IgD-negative memory B cell (primary cell): ENCODE results near the gene PATZ1. TPM values are rescaled to one million over a fixed set of nuclear protein-coding genes. Genes with fewer than 3 reads are reported as not detected.
"Not testable (repeated sequence)": the region's sequence is repeated elsewhere in the genome, so short reads cannot be mapped to it uniquely, and the experiment has no call there.

ENCODE experiments used
- H3K27ac Mint-ChIP-seq, 3 donors: one replicate each; pipeline ENCODE4 v1.8.0; 2020 to 2022; ENCODE audit warnings: mild to moderate bottlenecking in 3 of 3, mixed read lengths in 3 of 3, moderate library complexity in 1 of 3
- H3K27me3 Mint-ChIP-seq: one replicate; pipeline ENCODE4 v1.8.0; 2021; ENCODE audit warnings: mixed read lengths
- H3K36me3 Mint-ChIP-seq: one replicate; pipeline ENCODE4 v1.8.0; 2020; ENCODE audit warnings: mild to moderate bottlenecking, mixed read lengths
- H3K4me1 Mint-ChIP-seq, 3 donors: one replicate each; pipeline ENCODE4 v1.8.0; 2020 to 2022; ENCODE audit warnings: mixed read lengths in 3 of 3, mild to moderate bottlenecking in 1 of 3
- H3K4me3 Mint-ChIP-seq, 4 donors: one replicate each; pipeline ENCODE4 v1.8.0; 2020 to 2022; ENCODE audit warnings: mild to moderate bottlenecking in 4 of 4, mixed read lengths in 4 of 4, moderate library complexity in 3 of 4
- H3K9me3 Mint-ChIP-seq, 3 donors: one replicate each; pipeline ENCODE4 v1.8.0; 2020 to 2021; ENCODE audit warnings: mixed read lengths in 3 of 3, mild to moderate bottlenecking in 1 of 3
- polyA plus RNA-seq: library from polyadenylated mRNA; unstranded; fragments of 300-500 nt; fragmentation: Illumina TruSeq; gene quantifications from one replicate; pipeline ENCODE4 v1.2.3, GENCODE V29; 2021

Gene PATZ1, protein sequence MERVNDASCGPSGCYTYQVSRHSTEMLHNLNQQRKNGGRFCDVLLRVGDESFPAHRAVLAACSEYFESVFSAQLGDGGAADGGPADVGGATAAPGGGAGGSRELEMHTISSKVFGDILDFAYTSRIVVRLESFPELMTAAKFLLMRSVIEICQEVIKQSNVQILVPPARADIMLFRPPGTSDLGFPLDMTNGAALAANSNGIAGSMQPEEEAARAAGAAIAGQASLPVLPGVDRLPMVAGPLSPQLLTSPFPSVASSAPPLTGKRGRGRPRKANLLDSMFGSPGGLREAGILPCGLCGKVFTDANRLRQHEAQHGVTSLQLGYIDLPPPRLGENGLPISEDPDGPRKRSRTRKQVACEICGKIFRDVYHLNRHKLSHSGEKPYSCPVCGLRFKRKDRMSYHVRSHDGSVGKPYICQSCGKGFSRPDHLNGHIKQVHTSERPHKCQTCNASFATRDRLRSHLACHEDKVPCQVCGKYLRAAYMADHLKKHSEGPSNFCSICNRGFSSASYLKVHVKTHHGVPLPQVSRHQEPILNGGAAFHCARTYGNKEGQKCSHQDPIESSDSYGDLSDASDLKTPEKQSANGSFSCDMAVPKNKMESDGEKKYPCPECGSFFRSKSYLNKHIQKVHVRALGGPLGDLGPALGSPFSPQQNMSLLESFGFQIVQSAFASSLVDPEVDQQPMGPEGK
- 11.5 TPM for polyA plus RNA-seq

GRCh38 chr22:31346255-31346732 lies at the start of gene PATZ1:
Gene PATZ1, minus strand, starts transcription at chr22:31346346. Its CDS starts 744 bp downstream, at chr22:31345602.
- peak within 1 kb of the TSS; percentile 83 to 96 (median 91) for H3K4me3 Mint-ChIP-seq
- peaks cover 22 to 33% (median 30%) of the 10 kb centered on the region in 3 donors for H3K4me1 Mint-ChIP-seq
- no peaks in the 10 kb centered on the region for H3K27me3 Mint-ChIP-seq
- peak within 1 kb of the TSS; percentile 73 to 96 (median 94) for H3K27ac Mint-ChIP-seq
- H3K36me3 Mint-ChIP-seq: no peaks in the 10 kb centered on the region
- H3K9me3 Mint-ChIP-seq: no peaks in the 10 kb centered on the region

DNA sequence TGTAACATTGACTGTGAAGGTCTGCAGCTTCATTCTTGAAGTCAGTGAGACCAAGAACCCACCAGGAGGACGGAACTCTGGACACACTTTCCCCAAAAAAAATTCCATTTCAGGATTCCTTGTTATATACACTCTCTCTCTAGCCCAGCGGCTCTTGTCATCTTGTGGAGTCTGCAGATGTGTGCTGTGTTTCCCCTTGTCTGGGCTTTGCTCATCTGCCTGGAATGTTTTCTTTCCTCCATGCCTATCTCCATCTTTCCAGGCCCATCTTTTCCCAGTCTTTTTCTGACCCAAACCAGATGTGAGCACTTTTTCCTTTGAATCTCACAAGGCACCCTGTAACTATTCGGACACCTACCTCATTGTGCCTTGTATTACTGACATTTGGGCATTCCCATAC lies 48.2 kb upstream of the PATZ1 start:
- H3K27me3 Mint-ChIP-seq: peaks cover 3% of the 10 kb centered on the region
- peaks cover 0 to 5% (median 3%) of the 10 kb centered on the region in 3 donors for H3K4me1 Mint-ChIP-seq
- H3K9me3 Mint-ChIP-seq: no peaks in the 10 kb centered on the region
- no peak overlapping the region for H3K27ac Mint-ChIP-seq
- peaks cover 3% of the 10 kb centered on the region for H3K36me3 Mint-ChIP-seq
- H3K4me3 Mint-ChIP-seq: no peak overlapping the region

DNA sequence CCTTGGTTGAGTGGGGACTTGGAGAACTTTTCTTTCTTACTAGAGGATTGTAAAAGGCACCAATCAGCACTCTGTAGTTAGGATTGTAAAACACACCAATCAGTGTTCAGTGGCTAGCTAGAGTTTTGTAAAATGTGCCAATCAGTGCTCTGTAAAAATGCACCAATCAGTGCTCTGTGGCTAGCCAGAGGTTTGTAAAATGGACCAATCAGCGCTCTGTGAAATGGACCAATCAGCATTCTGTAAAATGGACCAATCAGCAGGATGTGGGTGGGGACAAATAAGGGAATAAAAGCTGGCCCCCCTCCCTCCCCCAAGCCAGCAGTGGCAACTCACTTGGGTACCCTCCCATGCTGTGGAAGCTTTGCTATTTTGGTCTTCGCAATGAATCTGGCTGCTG lies 47.7 kb upstream of the PATZ1 start:
- Mint-ChIP-seq H3K36me3 (peaks cover 3% of the 10 kb centered on the region), H3K4me1 (peaks cover 0 to 2% (median 2%) of the 10 kb centered on the region in 3 donors), H3K4me3 (no peak overlapping the region), H3K27me3 (peaks cover 3% of the 10 kb centered on the region), H3K9me3 (no peaks in the 10 kb centered on the region), H3K27ac (no peak overlapping the region)

DNA sequence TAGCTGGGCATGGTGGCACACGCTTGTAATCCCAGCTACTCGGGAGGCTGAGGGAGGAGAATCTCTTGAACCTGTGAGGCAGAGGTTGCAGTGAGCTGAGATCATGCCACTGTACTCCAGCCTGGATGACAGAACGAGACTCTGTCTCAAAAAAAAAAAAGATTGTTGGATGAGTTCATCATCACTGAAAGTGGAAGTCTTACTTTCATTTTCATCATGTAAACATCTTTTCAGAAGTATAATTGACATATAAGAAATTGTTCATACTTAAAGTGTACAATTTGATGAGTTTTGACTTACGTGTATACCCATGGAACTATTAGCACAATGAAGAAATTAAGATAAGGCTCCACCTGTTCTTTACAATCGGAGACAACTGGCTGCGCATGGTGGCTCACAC lies 32.5 kb upstream of the PATZ1 start:
- not testable (repeated sequence) for H3K4me3 Mint-ChIP-seq, H3K27ac Mint-ChIP-seq, H3K27me3 Mint-ChIP-seq, H3K36me3 Mint-ChIP-seq, H3K4me1 Mint-ChIP-seq, H3K9me3 Mint-ChIP-seq

- peaks cover 0 to 1% (median 0%) of the 10 kb centered on the region in 3 donors for H3K9me3 Mint-ChIP-seq
- H3K27me3 Mint-ChIP-seq: peaks cover 2% of the 10 kb centered on the region
- H3K4me3 Mint-ChIP-seq: no peak overlapping the region
- peaks cover 0 to 2% (median 2%) of the 10 kb centered on the region in 3 donors for H3K4me1 Mint-ChIP-seq
- H3K36me3 Mint-ChIP-seq: no peaks in the 10 kb centered on the region
- H3K27ac Mint-ChIP-seq: peak overlapping the region in 1 of 3 donors; percentile 76
Measured at GRCh38 chr22:31378123-31378522, 32.0 kb upstream of the PATZ1 start.

DNA sequence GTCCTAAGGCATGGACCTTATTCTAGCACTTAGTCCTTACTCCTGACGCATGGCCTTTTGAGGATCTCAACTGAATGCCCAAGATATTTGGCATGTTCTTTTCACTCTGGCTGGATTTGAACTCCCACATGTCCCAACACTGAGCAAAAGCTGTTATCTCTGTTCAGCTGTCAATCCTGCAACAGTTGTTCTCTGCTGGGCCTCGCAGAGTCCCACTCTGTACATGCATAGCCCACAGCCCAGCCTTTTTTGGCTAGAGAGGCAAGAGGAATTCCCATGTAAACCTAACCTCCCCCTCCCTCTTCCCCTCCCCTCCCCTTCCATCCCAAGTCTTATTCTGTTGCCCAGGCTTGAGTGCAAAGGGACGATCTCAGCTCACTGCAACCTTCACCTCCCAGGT lies 31.5 kb upstream of the PATZ1 start:
- H3K4me1 Mint-ChIP-seq: peaks cover 0 to 2% (median under 1%) of the 10 kb centered on the region in 3 donors
- no peaks in the 10 kb centered on the region for H3K9me3 Mint-ChIP-seq
- H3K36me3 Mint-ChIP-seq: no peaks in the 10 kb centered on the region
- peaks cover 2% of the 10 kb centered on the region for H3K27me3 Mint-ChIP-seq
- H3K27ac Mint-ChIP-seq: no peak overlapping the region
- no peak overlapping the region for H3K4me3 Mint-ChIP-seq

DNA sequence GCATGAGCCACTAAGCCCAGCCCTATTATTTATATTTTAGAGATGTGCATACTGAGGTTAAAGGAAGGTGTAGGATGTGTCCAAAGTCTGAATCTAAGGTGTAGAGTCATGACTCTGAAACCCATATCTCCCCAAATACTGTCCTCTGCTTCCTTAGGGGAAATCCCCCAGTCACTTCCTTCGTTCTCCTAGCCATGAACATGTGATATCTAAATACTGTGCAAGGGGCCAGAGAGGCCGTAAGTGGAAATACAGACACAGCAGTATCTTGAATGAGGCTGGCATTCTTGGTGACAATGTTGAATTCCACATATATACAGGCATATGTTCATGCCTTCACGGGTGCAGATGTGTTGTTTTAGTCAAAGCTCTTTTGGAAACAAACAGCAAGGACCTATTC lies 21.3 kb upstream of the PATZ1 start:
- Mint-ChIP-seq H3K27ac (no peak overlapping the region), H3K36me3 (no peaks in the 10 kb centered on the region), H3K27me3 (no peaks in the 10 kb centered on the region), H3K9me3 (no peaks in the 10 kb centered on the region), H3K4me3 (no peak overlapping the region), H3K4me1 (no peaks in the 10 kb centered on the region)

- no peaks in the 10 kb centered on the region for H3K36me3 Mint-ChIP-seq
- H3K9me3 Mint-ChIP-seq: no peaks in the 10 kb centered on the region
- H3K27ac Mint-ChIP-seq: no peak overlapping the region
- H3K4me1 Mint-ChIP-seq: no peaks in the 10 kb centered on the region
- H3K27me3 Mint-ChIP-seq: no peaks in the 10 kb centered on the region
- H3K4me3 Mint-ChIP-seq: no peak overlapping the region
Measured at GRCh38 chr22:31363885-31364465, 17.8 kb upstream of the PATZ1 start.

DNA sequence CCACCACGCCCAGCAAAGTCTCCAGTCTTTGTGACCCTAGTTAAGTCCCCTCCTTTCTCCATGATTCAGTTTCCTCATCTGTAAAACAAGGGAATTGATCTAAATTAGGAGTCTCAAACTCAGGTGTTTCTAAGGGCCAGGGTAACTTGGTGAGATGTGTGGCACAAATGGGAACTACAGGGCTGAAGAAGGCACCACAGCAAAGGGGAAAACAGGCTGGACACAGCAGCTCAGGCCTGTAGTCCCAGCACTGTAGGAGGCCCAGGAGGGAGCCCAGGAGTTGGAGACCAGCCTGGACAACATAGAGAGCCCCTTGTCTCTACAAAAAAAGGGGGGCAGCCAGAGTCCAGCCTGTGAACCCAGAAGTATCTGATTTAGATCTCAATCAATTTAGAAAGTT lies 15.6 kb upstream of the PATZ1 start:
- Mint-ChIP-seq H3K9me3 (no peaks in the 10 kb centered on the region), H3K4me1 (no peaks in the 10 kb centered on the region), H3K4me3 (no peak overlapping the region), H3K27me3 (peaks cover 3% of the 10 kb centered on the region), H3K27ac (no peak overlapping the region), H3K36me3 (no peaks in the 10 kb centered on the region)

DNA sequence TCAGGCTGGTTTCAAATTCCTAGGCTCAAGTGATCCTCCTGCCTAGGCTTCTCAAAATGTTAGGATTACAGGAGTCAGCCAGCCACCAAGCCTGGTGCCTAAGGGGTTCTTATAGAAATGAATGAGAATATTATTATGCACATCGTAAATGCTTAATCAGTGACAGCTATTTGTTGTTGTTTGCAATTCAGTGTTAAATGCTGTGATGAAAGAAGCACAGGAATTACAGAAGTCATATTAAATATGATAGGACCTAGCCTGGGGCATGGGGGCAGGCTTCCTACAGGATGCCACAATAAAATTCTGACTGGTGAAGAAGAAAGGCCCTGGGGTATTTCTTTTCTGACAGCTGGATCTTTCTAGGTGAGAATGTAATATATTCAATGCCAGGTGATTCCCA lies 13.9 kb upstream of the PATZ1 start:
- H3K4me3 Mint-ChIP-seq: no peak overlapping the region
- H3K9me3 Mint-ChIP-seq: no peaks in the 10 kb centered on the region
- no peaks in the 10 kb centered on the region for H3K36me3 Mint-ChIP-seq
- H3K27me3 Mint-ChIP-seq: peaks cover 3% of the 10 kb centered on the region
- no peaks in the 10 kb centered on the region for H3K4me1 Mint-ChIP-seq
- no peak overlapping the region for H3K27ac Mint-ChIP-seq

DNA sequence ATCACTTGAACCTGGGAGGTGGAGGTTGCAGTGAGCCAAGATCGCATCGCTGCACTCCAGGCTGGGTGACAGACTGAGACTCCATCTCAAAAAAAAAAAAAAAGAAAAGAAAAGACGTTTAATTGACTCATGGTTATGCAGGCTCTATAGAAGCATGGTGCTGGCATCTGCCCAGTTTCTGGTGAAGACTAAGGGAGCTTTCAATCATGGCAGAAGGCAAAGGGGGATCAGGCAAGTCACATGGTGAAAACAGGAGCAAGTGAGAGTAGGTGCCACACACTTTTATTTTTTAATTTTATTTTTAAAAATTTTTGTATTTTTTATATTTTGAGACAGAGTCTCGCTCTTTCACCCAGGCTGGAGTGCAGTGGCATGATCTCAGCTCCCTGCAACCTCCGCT lies 8.4 kb upstream of the PATZ1 start:
- no peak overlapping the region for H3K4me3 Mint-ChIP-seq
- H3K9me3 Mint-ChIP-seq: no peaks in the 10 kb centered on the region
- peaks cover 3% of the 10 kb centered on the region for H3K27me3 Mint-ChIP-seq
- no peaks in the 10 kb centered on the region for H3K36me3 Mint-ChIP-seq
- no peak overlapping the region for H3K27ac Mint-ChIP-seq
- no peaks in the 10 kb centered on the region for H3K4me1 Mint-ChIP-seq

DNA sequence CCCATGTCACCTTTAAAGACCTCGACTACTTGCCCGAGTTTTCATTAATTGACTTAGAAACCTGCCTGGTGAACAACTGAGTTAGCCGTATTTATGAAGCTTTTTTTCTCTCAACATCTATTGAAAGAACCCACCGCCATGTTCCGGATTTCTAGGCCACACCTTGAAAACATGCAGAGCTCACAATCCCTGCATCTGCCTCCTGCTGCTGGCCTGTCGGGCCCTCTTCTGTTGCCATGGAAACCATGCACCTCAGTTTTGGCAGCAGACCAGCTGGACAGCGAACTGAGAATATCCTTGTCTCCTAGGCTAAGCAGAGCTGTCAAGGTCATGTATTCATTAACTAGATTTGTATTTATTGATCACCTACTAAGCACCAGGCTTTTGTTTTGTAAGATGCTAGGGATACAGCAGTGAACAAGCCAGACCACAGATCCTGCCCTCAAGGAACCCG lies 4.3 kb upstream of the PATZ1 start:
- Mint-ChIP-seq H3K4me1 (peaks cover 3 to 6% (median 3%) of the 10 kb centered on the region in 3 donors), H3K4me3 (peak overlapping the region in 1 of 4 donors; percentile 83), H3K27me3 (no peaks in the 10 kb centered on the region), H3K36me3 (no peaks in the 10 kb centered on the region), H3K27ac (peak overlapping the region in 1 of 3 donors; percentile 70), H3K9me3 (no peaks in the 10 kb centered on the region)

GRCh38 chr22:31349960-31350359 lies 3.8 kb upstream of the PATZ1 start:
- H3K27ac Mint-ChIP-seq: peak overlapping the region in 1 of 3 donors; percentile 81
- H3K4me3 Mint-ChIP-seq: peak overlapping the region in 1 of 4 donors; percentile 83
- peaks cover 4 to 6% (median 4%) of the 10 kb centered on the region in 3 donors for H3K4me1 Mint-ChIP-seq
- no peaks in the 10 kb centered on the region for H3K36me3 Mint-ChIP-seq
- H3K27me3 Mint-ChIP-seq: no peaks in the 10 kb centered on the region
- H3K9me3 Mint-ChIP-seq: no peaks in the 10 kb centered on the region

GRCh38 chr22:31348766-31349165 lies 2.6 kb upstream of the PATZ1 start:
- no peaks in the 10 kb centered on the region for H3K27me3 Mint-ChIP-seq
- H3K36me3 Mint-ChIP-seq: no peaks in the 10 kb centered on the region
- H3K27ac Mint-ChIP-seq: peak overlapping the region in 2 of 3 donors; percentile 67 to 81
- no peaks in the 10 kb centered on the region for H3K9me3 Mint-ChIP-seq
- peaks cover 15 to 16% (median 16%) of the 10 kb centered on the region in 3 donors for H3K4me1 Mint-ChIP-seq
- peak overlapping the region in 1 of 4 donors; percentile 83 for H3K4me3 Mint-ChIP-seq

DNA sequence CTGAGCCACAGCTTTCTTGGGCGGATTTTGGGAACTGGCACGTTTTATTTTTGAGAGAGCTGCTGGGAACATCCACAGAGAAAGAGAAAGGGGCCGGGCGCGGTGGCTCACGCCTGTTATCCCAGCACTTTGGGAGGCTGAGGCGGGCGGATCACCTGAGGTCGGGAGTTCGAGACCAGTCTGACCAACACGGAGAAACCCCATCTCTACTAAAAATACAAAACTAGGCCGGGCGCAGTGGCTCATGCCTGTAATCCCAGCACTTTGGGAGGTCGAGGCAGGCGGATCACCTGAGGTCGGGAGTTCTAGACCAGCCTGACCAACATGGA lies 1.8 kb upstream of the PATZ1 start:
- H3K9me3 Mint-ChIP-seq, H3K36me3 Mint-ChIP-seq, H3K27me3 Mint-ChIP-seq: not testable (repeated sequence)
- Mint-ChIP-seq H3K4me3 (peak overlapping the region; percentile 48 to 87 (median 68)), H3K4me1 (peaks cover 22 to 23% (median 23%) of the 10 kb centered on the region in 3 donors), H3K27ac (peak overlapping the region in 1 of 3 donors; percentile 94)
